GM18511 (cell line): Measurements from ENCODE around the gene VAV2.

Source experiments
- ATAC-seq: cut with Tn5 transposase; IDR thresholded peaks from one replicate; pipeline ENCODE4 v1.9.1; 2021; ENCODE audit warnings: mild to moderate bottlenecking, moderate library complexity; ENCODE audit not compliant: unreplicated experiment

Gene VAV2

DNA sequence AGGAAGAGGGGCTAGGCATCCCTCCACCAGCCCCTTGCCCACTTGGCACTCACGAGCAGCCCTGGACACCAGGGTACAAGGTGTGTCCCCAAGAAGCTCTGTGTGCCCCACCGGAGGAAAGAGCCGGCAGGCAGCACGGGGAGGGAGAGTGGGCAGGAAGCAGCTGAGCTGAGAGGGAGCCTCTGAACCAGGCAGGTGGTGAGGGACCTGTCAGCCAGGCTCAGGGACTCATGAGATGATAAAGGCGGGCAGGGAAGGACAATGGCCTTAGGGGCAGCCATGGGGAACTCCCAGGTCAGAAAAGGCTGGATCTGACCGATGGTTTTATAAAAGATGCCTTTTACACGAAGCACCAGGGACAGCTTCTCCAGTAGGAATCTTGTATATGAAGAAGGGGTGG is 112.0 kb downstream of the VAV2 start:
- no peak for ATAC-seq

DNA sequence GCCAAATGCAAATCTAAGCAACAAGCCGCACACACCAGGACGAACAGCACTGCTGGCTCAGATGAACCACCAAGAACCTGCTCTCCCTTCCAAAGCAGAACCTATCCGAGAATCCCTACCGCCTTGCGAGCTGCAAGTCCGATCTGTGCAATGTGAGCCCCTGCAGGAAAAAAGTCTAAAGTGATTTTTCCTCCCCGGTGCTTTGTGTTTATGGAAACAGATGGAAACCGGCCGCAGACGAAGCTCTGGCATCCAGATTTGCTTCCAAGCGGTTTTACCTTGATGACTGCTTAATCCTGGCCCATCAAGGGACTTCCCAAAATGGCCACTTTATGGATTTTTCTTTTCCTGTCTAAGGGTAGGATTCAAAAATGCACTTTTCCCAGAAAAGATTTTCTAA is 112.5 kb downstream of the VAV2 start:
- ATAC-seq = no peak

DNA sequence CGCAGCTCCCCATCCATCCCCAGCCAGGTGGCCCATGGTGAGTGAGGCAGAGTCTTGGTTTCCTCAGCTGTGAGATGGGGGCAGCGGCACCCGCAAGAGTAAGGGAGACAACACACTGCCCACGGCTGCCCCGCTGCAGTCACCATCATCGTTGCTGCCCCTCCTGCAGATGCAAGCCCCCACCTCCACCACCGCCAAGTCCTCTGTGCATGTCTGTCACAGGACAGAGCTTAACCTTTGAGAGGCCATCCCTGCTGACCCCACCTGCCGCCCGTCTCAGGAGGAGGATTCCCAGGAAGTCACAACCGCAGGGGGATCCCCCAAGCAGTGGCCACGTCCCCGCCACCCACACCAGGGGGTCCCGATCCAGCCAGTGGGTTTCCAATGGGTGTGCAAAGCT is 113.7 kb downstream of the VAV2 start:
- ATAC-seq = no peak

DNA sequence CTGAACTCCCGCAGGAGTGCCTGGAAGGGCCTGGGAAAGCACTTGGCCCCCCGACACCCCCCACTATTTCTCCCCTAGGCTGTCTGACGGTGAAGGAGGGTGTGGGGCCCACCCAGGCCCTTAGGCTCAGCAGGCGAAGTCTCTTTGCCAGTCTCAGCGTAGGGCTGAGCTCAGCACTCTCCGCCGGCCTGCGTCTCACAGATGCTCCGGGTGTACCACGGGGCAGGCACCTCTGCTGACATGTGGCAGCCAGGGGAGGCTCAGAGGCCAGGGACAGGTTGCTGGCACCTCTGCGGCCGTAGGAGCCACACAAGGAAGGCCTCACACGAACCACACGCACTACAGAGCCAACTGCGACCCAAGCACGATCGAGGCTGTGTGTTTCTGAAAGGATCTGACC is 114.2 kb downstream of the VAV2 start:
- ATAC-seq = no peak

DNA sequence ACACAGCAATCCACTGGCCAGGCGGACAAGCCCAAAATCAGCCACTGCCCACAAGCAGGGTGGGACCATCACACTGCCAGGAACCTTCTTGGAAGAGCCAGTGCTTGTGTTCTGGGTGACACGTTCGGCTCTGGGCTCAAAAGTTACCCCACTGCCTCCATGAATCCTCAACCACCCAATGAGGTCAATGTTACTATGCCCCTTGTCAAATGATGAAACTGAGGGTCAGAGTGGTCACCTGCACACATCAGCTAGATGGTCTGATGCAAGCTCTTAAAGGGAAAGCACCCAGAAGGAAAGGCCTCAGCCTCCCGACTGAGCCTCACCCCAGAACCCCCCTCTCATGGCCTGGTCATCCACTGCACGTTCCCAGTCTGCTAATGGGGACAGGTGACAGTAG is 114.8 kb downstream of the VAV2 start:
- no peak for ATAC-seq

DNA sequence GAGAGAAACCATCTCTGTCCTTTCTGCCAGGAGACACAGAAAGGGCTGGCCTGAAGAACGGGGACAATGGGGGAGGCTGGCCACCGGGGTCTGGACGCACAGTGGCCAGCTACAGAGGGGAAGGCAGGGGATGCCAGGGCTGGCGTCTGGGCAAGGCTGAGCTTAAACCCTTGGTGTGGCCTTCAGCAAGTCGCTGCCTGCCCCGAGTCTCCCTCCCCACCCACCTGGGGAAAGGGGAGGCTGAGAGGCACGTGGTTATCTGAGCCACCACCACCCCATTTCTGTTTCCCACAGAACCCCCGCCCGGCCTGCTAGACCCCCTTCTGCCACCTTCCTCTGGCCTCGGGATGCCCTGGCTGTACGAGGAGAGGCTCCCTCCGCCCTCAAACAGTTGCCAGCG is 115.3 kb downstream of the VAV2 start:
- no peak for ATAC-seq

DNA sequence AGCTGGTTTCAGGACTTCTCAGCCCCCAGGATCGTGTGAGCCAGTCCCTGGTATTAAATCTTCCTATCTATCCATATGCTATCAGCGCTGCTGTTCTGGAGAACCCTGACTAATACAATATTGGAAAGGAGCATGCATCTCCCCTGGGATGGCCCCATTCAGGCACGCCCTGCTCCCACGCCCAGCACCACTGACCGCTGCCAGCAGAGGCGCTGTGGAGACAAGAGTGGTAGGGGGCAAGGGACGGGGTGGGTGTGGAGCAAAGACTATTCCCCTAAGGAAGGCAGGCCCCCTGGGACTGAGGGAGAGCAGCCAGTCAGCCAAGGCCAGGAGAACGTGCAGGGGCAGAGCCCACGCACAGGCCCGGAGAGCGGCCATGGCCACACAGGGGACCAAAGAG is 116.0 kb downstream of the VAV2 start:
- no peak for ATAC-seq

DNA sequence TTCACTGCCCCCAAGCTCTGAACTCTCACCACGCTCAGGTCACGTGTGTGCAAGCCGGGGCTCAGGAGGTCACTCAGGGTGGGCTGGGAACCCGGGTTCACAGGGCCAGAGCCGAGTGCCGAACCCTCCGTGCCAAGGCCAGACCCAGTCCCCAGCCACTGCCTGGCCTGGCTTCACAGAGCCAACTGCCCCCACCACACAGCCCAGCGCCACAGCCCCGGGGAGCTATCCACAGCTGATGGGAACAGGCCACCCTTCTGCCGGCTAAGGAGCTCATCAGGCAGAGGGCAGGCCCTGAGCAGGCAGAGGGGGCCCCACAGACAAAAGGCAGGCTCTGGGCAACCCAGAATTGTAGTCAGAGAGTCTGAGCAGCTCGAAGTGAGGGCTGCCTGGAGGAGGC is 117.0 kb downstream of the VAV2 start:
- ATAC-seq = no peak

DNA sequence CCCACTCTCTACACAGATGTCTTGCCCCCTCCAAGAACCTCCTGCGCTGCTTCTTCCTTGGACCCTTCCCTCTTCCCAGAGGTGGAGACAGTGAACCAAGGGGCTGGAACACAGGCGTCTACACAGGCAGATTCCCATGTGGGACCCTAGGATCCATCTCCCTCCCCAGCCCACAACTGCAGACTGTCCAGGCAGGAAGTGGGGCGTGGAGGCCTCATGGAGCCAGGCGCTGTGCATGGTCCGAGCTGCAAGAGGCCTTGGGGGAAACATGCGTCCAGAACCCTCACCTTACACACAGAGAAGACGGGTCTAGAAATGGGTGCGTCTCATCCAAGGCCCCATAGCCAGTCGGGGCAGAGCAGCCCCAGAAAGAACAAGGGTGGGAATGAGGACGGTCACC is 117.5 kb downstream of the VAV2 start:
- ATAC-seq = no peak

DNA sequence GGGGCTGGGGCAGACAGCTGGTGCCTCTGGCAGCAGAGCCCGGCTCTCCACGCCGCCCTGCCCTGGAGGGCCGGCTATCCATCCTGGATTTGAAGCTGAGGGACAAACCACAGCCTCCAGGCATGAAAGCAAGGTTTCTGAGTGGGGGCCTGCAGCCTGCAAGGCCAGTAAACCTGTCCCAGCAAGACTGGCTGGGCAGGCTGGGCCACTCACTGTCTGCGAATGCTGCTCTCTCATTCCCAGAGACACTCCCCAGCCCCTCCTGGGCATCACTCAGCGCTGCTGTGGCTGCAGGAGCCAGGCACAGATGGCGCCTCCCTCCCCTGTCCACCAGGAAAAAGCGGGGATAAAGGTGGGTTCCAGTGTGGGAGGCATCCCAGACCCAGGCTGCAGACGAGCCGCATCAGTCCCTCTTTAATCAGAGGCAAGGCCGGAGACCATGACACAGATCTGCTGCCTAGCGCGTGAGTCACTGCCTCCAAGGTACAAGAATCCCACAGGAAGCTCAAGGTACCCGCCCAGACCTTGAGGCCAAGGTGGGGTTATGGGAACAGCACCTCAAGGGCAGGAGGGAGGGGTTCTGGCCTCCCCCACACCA is 118.0 kb downstream of the VAV2 start:
- no peak for ATAC-seq

DNA sequence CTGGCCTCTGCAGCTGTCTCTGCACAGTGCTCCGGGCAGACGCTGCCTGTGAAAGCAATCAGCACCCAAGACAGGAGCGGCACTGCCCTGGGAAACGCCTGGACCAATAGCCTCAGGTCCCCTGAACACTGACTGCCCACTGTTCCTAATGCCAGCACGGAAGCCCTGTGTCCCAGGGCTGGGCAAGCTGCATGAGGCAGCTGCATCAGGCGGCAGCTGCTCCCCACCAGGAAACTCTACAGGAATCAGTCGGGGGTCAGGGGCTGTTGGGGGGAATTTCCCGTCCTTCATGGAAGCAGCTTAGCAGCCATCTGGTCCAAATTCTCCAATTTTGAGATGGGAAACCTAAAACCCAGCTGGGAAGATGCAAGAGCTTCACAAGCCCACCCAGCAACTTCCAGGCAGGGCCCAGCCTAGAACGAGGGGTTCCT is 118.6 kb downstream of the VAV2 start:
- ATAC-seq = no peak

DNA sequence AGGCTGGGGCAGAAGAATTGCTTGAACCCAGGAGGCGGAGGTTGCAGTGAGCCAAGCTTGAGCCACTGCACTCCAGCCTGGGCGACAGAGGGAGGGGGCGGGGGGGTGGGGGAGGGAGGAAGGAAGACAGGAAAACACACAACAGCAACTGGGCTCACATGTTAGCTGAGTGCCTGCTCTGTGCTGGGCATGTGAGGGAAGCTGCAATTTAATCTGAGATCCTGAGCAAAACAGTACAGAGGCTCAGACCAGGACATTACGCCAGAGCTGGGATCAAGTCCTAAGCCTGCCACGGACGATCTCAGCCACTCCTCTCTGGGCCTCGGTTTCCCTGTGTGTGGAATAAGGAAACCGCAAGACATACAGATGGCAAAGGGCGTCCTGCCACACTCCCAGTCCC is 119.1 kb downstream of the VAV2 start:
- ATAC-seq = no peak

DNA sequence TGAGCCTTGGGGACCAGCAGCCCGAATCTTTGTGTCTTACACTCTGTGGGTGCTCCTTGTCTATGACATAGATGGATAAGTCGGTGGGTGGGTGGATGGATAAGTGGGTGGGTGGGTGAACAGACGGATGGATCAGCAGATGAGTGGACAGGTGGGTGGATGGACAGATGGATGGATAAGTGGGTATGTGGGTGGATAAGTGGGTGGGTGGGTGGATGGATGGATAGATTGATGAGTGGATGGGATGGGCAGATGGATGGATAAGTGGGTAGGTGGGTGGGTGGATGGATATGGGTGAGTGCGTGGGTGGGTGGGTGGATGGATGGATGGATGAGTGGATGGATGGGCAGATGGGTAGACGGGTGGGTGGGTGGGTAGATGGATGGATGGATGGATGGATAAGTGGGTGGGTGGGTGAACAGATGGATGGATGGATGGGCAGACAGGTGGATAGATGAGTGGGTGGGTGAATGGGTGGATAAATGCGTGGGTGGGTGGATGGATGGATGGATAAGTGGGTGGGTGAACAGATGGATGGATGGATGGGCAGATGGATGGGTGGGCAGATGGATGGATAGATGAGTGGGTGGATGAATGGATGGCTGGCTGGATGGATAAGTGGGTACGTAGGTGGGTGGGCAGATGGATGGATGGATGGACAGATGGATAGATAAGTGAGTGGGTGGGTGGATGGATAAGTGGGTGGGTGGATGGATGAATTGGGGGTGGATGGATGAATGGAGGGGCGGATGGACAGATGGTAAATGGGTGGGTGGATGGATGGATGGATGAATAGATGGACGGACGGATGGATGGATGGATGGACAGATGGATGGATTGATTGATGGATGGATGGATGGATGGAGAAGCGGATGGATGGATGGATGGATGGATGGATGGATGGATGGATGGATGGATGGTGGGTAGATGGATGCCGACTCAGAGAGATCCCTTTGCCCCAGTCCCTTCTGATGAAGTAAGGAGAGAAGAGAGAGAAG is 121.2 kb downstream of the VAV2 start:
- ATAC-seq = no peak

DNA sequence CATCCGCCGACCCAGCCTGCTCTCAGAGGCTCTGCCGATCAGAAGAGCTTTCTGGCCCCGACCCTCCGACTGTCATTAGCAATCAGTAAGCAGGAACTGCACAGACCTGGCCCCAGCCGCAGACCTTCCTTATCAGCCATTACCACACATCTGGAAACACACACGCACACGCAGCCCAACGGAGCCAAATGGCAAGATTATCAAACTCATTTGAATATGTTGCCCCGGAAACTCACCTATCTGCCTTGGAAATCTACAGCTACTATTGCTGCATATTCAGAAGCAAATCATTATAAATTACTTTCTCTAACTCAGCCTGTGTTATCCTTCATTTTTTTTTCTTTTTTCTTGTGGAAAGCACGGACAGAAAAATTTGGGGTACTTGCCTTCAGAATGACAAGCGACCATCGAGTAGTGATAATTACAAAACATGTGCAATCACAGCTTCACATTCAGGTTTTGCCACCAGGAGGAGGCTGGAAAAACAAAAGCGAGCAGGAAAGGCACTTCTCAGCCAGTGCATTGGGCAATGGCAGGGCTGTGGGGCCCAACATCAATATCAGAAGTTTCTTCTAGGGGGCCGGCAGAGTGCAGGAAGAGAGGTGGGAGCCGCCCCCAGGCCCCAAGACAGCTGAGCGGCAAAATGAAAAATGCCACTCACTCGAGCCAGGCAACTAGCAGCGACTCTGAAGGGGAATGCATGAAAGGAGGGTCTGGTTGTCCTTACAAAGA is 122.3 kb downstream of the VAV2 start:
- no peak for ATAC-seq

DNA sequence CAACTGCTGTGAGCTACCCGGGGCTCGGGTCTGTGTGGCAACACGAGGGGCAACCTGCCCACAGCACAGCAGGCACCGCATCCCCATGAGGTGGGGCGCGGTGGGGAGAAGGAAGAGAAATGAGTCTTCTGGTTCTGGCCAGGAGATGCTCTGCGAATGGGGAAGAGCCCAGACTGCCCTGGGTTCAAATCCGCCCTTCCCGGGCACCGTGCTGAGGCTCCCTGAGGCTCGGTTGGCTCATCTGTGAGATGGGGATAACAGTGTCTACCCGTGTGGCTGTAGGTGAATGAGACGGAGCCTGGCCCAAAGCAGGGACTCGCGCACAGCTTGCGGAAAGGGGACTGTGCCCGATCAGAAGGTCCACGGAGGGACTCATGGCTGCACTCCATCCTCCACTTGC is 123.9 kb downstream of the VAV2 start:
- ATAC-seq = no peak

DNA sequence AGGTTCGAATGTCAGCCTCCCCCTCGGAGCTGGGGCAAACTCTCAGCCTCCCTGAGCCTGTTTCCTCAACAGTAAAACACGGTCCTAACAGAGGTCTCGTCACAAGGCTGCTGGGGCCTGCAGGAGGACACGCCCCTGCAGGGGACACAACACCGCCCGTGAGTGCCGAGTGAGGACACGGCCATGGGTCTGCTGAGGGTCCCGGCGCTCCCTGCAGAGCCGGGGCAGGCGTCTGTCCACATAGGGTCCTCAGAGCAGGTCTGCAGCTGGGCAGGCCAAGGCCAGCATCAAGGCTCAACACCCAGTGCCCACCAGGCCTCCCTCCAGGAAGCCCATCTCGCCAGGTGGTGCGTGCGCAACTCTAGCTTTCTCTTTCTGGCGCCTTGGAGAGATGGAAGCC is 125.2 kb downstream of the VAV2 start:
- ATAC-seq = no peak

DNA sequence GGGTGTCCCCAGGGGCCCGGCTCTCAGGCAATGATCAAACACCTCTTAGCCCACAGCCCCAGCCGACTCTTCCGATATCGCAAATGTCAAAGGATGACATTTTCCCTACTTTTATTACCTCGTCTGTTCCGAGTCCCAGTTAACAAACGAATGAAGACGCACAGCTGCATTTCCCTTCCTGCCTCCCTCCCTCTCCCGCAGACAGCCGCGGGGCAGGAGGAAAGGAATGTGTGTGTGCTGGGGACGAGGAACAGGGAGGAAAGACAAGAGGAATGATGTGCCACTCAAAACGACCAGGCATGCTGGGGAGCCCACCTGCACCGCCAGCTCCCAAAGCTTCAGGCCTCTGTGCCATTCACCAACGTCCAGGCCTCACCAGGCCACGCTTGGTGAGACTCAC is 128.1 kb downstream of the VAV2 start:
- no peak for ATAC-seq

DNA sequence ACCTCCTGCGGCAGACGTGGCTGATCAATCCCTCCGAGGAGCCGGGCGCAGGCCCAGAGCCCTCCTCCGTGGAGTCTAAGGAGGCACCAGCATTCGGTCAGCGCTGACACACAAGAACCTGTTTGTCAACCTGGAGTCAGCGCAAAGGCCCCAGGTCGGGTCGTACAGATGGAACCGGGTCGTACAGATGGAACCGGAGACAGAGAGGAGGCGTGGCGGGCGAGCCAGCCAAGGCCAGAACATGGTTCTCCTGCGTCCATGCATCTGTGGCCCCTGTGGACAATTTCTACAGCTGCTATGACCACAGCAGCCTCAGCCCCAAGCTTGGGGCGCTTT is 128.9 kb downstream of the VAV2 start:
- no peak for ATAC-seq

DNA sequence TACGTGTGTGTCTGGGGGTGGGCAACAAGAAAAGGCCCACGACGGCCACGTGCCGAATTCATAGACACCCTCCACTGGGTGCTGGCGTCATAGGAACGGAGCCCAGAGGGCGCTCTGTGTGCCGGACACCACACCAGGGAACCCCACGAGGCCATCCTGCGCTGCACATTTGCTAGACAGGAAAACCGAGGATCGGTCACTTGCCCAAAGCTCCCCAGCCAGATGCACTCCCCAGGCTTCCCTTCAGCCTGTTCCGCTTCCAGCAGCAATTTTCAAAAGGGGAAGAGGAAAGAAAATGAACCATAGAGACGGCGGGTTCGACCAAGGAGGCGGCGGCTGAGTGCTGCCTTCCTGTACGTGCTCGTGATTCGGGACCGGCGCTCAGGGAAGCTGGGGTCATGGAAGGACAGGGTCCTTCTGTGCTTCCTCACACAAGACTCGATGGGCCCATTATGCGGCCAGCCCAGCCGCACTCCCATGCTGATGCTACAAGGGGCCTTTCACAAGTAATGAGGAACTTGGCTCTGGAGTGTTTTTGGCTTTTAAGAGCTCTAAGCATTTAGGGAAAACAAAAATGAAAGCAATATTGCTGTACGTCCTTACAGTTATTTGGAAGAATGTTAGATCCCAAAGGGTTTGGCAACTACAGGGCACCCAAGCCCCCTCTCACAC is 129.4 kb downstream of the VAV2 start:
- no peak for ATAC-seq

DNA sequence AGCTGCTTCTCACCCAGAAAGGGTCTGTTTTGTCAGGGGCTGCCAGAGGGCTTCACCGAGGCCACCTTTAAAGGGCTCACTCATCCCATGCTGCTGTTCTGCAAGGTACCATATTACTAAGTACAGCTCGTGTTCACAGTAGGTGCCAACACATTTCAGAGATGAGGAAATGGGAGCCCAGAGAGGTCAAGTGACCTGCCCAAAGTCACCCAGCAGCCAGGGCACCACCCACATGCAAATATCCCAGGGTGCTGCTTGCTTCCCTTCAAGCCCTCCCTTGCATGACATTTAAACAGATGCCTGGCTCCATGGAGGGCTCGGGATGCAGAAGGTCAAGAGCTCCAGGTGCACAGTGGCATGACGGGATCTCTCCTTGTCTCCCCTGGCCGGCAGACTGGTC is 130.4 kb downstream of the VAV2 start:
- ATAC-seq = no peak

DNA sequence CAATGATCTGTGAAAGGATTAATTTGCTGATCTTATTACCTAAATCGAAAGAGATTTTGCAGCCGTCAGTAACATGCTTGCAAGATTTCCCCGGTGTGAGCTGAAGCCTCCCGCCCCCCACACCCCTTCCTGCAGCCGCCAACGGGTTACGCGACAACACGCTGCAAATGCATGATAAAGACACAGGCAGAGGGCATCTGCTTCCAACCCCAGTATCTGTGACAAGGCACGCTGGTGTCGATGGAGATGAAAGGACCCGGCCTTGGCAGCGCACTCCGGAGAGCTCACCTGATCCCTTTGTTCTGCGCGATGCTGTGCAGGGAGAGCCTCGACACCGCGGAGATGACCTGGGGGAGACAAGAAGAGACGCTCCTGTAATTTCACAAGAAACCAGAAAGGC is 131.0 kb downstream of the VAV2 start:
- no peak for ATAC-seq
